22Rv1 (cell line): ENCODE results near the gene PPM1L.

Experiments
- H3K27ac ChIP-seq: fragments of 450-650 bp; 2 replicates; pipeline ENCODE4 v1.5.1; 2017
- ZFX ChIP-seq: fragments of 450-650 bp; IDR thresholded peaks from 2 replicates; pipeline ENCODE4 v1.6.1; 2017; ENCODE audit warnings: antibody characterized with exemption, borderline replicate concordance
- TF ChIP-seq, protein P1 (sequence below): fragments of 450-650 bp; IDR thresholded peaks from 2 replicates; pipeline ENCODE4 v1.5.1; 2017; ENCODE audit warnings: mild to moderate bottlenecking

Gene PPM1L

DNA sequence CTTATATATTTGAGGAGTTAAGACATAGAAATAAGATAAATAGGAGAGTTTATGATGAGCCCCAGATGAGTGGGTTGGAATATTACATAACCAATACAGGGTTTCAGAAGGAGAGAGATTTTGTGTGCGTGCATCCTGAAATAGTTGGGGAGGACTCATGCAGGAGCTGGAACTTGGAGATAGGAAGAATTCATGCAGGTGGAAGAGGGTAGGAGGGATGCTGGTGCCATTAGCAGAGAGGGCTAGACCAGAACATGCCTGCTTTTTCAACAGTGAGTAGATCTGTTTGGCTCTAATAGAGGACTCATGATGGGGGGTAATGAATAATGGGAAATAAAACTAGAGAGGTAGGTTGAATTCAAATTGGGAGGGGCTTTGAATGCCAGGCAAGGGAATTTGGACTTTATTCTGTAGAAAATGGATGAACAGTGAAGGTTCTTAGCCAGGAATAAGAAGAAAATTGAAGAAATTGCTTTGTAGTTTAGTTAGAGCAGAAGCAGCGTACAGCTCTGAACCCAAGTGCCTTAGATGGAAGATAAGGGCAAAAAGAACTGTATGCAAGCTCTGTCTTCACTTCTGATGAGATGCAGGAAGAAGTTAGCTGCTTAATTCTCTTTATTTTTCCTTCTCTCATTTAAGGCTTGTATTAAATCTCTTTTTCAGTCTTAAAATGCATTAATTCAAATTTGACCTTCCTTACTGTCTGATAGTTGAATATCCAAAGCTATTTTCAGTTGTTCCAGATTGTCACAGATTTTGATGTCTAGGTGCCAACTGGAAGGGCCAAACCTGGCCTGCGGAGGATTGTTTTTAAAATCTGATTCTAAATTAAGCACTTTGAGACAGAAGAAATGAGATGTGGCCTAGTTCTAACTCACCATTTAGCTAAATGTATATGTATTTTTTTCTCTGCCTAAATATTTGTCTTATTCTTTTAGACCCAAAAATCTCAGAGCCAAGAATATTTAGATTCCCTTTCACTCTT is 86.3 kb downstream of the PPM1L start:
- H3K27ac ChIP-seq, result no peak overlapping the region
- no peak for TF ChIP-seq ZFX
- TF ChIP-seq, protein P1, sequence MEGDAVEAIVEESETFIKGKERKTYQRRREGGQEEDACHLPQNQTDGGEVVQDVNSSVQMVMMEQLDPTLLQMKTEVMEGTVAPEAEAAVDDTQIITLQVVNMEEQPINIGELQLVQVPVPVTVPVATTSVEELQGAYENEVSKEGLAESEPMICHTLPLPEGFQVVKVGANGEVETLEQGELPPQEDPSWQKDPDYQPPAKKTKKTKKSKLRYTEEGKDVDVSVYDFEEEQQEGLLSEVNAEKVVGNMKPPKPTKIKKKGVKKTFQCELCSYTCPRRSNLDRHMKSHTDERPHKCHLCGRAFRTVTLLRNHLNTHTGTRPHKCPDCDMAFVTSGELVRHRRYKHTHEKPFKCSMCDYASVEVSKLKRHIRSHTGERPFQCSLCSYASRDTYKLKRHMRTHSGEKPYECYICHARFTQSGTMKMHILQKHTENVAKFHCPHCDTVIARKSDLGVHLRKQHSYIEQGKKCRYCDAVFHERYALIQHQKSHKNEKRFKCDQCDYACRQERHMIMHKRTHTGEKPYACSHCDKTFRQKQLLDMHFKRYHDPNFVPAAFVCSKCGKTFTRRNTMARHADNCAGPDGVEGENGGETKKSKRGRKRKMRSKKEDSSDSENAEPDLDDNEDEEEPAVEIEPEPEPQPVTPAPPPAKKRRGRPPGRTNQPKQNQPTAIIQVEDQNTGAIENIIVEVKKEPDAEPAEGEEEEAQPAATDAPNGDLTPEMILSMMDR, result no peak

DNA sequence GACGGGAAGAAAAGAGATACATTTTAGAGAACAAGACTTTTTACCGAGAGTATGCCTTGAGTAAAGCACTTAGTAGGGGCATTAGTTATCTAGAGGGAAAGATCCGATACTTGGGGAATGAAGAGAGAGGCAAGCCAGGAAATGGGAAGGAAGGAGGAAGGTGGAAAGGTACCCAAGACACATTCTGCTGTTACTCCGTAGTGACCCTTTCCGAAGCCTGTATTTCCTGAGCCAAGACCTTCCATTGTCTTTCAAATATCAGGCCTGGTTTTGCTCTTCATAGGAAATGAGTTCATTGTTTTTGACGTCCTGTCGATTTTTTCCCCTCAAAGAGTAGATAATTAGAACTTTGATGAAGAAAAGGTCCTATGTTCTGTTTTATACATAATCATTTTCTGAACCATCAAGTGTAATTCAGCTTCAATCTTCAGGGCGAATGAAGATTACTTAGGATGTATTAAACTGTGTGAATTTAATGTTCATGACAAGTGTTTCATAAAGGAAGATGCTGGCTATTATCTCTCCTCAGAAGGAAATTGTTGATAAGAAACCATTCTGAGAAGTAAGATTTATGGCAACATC is 95.7 kb downstream of the PPM1L start:
- TF ChIP-seq, protein P1, result no peak
- TF ChIP-seq ZFX, result no peak
- no peak overlapping the region for H3K27ac ChIP-seq

DNA sequence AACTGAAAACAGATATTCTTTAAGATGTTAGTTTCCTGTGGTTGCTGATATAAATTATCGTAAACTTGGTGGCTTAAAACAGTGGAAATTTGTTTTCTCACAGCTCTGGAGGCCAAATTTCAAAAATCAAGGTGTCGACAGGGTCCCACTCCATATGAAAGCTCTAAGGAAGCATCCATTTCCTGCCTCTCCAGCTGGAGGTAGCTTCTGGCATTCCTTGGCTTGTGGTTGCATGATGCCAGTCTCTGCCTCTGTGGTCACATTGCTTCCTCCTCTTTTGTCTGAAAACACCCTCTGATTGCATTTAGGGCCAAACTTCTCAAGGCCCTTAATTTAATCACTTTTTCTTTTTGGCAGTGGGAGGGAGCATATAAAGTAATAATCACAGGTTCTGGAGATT is 96.8 kb downstream of the PPM1L start:
- H3K27ac ChIP-seq, result no peak overlapping the region
- TF ChIP-seq, protein P1, result no peak
- TF ChIP-seq ZFX, result no peak

DNA sequence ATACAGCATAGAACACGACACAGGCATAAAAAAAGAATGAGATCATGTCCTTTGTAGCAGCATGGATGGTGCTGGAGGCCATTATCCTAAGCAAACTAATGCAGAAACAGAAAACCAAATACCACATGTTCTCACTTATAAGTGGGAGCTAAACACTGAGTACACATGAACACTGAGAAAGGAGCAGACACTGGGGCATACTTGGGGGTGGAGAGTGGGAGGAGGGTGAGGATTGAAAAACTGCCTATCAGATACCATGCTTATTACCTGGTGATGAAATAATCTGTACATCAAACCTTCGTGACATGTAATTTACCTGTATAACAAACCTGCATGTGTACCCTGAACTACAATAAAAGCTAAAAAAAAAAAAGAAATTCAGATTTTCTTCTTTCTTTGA is 100.4 kb downstream of the PPM1L start:
- H3K27ac ChIP-seq, result no peak overlapping the region
- TF ChIP-seq, protein P1, result no peak
- no peak for TF ChIP-seq ZFX

DNA sequence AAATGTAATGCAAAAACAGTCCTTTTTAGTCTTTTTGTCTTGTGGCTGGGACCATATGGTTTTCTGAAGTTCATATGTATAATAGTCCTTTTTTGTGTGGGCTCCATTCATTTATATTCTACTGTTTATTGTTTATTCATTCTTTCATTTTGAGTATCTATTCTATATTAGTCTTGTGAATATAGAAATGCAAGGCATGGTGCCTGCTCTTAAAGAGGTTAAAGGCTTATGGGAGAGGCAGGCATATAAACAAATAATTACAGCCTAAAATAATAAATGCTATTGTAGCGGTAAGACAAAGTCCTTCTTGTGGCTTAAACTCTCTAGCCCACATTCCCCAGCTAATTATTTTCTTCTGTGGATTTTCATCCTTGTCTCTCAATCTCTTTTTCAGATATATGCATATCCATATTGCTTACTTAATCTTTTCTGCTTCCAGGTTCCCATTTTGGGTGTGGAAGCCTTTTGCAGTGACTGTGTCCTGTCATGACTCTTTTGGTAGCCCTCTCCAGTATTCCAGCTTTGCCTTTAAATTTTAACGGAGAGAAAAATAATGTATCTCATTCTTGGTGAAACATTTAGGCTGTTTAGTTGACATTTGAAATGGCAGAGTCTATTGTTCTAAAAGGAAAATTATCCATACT is 101.6 kb downstream of the PPM1L start:
- TF ChIP-seq, protein P1, result no peak
- no peak for TF ChIP-seq ZFX
- H3K27ac ChIP-seq, result no peak overlapping the region

DNA sequence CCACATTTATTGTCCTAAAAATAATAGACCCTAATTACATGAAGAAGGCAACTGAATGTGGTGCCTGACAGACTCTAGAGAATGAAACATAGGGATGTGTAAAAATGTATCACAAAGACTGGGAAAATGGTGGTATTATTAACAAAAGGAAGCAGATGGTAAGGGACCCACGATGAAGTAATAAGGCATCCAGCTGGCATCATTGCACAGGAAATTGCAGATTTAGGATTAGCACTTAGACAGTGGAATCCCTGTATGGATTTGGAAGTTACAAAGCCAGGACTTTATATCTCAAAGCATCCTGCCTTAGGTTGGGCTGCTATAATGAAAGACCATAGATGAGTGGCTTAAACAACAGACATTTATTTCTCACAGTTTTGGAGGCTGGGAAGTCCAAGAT is 104.3 kb downstream of the PPM1L start:
- no peak overlapping the region for H3K27ac ChIP-seq
- TF ChIP-seq ZFX, result no peak
- TF ChIP-seq, protein P1, result no peak
